AG08396 (cell line): ENCODE results near the gene RNF220.
A peak's percentile ranks its signal among the peaks of the same experiment; 100 is the strongest.

Experiments
- DNase-seq: peaks from one replicate; pipeline ENCODE4 v3.0.0; 2012; ENCODE audit warnings: low spot score, mixed read lengths

The RNF220 gene

DNA sequence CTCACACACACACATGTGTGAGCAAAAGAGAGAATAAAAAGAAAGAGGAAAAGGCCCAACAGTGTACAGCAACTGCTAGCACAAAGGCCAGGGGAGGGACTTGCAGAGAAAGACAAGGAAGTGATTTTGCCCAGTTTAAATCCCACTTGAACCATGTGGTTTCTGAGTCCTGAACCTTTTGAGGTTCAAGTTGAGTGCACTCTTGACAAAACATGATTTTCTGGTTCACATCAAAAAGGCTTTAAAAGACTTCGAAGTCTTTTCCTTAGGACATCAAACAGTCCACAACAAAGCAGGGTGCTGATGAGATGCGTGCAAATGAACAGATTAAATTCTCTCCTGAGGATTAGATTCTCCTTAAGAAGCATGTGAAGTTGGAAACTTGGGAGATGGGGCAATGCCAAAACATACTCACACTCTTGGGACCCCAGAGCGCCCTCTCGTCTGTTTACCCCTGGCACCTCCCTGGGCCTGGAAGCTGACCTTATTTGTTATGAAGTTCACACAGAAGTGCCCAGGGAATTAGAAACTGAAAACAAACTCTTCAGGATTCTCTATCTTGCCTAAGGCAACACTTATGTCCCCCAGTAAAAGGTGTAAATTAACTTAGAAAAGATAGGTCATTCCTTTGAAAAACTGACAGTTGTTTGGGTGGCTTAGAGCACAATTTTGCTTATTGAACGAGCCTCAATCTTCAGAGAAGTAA is 31.5 kb downstream of the RNF220 start:
- no peak for DNase-seq

DNA sequence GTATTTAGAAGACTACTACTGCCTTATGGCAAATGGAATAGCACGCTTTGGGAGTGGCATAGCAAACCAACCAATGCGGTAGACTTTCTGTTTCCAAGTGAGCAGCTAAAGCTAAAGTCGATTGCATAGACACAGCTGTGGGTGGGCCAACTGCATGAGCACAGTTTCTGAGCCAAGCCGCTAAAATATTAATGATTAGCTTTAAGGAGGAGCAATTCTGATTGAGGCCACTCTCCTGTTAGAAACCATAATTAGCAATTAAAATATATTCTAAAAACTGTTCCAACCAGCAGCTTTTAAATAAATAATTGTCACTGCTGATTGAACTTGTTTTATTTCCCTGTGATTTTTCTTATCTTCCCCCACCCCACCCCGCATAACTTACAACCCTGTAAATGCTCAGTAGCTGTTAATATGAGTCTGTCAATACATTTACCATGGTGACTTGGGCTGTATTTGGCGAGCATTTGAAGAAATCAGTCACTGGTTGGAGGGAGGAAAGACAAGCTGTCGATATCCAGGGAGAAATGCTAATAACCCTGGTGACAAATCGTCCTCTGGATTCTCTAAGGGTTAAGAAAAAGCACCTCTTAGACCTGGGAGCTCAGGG is 32.2 kb downstream of the RNF220 start:
- no peak for DNase-seq

DNA sequence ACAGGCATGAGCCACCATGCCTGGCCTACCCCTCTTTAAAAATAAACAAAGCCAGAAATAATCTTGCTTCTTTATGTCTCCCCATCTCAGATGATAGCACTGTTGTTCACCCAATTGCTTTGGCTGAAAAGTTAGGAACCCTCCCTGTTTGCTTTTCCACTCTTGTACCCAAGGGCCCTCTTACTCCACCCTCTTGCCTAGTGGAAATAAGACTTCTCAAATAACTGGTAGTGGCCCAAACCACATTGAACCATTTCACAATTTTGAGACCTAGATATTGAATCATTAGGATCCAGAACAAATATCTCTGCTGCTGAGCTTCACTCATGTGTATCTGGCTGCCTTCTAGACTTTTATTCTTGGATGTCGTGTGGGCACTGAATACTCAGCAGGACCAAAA is 37.7 kb downstream of the RNF220 start:
- DNase-seq = no peak

DNA sequence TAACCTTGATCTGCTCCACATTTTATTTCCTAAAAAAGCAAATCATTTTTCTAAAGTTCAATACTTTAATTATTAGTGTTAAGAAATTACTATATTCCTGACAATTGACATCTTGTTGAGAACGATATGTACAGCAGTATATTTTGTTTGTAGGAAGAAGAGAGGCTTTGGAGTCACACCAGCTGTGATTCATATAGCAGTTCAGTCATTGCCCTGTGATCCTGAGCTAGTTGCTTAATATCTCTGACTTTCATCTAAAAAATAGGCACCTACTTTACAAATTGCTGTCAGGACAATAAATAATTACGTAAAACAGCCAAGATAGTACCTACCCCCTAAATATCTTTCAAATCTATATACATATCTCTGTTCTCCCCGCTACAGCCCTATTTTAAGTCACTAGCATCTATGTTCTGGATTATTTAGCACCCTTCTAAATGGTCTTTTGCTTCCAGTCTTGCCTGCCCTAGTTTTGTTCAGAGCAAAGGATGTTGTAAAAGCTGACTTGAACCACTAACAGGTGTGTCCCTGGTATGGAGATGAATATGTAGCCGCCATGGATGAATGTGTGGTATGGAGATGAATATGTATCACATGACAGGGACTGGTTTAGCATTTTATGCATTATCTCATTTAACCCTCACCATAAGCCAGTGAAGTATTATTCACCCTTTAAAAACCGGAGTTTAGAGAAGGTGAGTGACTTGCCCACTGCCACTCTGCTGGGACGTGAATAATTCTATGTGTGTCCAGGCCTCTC is 42.2 kb downstream of the RNF220 start:
- DNase-seq = no peak

DNA sequence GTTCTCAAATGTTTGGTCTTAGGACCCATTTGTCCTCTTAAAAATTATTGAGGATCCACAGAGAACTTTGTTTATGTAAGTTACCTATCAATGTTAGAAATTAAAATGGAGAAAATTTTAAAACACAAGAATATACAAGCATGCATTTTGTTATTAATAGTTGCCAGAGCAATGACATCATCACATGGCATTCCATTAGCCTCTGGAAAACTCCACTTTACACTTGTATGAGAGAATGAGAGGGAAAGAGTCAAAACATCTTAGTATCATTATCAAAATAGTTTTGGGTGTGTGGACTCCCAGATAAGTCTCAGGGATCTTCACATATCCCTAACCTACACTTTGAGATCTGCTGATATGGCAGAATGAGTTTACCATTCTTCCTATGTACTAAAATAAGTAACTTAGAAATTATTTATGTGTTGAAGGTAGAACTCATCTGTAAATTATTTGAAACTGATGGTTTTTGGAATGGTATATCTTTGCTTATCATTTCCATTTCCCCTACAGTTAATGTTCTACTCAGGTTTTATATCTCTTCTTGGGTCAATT is 48.8 kb downstream of the RNF220 start:
- DNase-seq = no peak

DNA sequence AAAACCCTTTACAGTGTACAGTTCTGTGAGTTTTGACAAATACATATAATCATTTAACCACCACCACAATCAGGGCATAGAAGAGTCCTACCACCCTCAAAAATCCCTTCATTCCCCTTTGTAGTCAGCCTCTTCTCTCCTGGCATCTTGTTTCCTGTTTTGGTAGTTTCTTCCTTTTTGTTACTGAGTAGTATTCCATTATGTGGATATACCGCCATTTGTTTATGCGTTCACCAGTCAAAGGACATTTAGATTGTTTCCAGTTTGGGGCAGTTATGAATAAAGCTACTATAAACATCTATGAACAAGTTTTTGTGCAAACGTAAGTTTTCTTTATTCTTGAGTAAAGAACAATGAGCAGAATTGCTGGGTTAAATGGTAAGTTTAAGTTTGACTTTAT is 49.6 kb downstream of the RNF220 start:
- DNase-seq = no peak

DNA sequence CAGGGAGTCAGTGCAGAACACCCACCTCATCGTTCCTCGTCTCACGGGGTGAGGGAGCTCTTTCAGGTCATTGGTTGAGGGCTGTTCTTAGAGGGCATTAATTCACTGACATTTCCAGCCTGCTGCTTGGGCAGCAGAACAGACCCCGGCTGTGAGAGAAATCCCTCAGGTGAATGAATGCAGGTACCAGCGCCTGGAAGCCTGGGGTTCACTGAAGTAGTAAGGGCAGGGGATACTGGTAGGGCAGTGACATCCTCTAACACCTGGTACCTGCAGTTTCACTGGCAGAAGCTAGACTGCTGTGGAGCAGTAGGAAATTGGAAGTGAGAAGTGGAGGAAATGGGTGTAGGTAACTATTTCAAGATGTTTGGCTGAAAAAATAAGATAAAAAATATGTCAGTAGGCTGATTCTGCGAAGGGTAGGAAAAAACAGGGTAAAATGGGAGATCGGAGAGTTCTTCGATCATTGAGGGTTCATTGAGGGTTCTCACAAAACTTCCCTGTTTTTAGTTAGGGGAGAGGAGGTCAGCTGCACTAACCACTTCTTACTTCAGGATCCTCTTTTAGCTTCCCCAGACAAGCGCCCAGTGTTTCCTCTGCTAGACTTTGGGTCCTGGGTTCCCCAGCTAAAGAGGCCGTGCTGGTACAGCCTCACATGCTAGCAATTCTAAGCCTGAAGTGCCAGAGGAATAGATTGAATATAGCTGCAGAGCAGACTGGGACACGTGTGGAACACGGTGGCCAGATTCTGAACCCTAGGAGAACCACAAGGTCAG is 55.2 kb downstream of the RNF220 start:
- no peak for DNase-seq

DNA sequence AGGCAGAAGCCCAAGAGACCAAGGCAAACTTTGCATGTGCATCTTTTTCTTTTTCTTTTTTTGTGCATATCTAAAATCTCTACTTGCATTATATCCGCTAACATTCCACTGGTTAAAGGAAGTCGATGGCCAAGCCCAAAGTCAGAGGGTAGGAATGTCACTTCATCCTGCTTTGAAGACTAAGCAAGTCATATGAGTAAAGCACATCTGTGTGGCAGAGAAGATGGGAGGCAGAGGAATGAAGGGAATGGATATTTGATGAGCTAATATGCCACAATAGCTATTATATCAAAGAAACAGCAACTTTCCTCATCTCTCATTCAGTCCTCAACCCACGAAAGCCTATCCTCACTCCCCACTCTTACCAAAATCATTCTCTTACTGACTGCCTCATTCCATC is 59.3 kb downstream of the RNF220 start:
- no peak for DNase-seq

DNA sequence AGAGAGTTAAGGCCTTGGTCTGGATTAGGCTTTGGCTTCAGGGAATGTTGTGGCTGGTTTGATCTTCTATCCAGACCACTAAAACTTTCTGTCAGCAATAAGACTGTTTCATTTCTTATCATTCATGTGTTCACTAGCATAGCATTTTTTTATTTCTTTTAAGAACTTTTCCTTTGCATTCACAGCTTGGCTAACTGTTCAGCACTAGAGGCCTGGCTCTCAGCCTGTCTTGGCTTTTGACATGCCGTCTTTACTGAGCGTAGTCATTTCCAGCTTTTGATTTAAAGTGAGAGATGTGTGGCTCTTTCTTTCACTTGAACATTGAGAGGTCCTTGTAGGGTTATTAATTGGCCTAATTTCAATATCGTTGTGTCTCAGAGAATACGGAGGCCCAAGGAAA is 62.5 kb downstream of the RNF220 start:
- no peak for DNase-seq

DNA sequence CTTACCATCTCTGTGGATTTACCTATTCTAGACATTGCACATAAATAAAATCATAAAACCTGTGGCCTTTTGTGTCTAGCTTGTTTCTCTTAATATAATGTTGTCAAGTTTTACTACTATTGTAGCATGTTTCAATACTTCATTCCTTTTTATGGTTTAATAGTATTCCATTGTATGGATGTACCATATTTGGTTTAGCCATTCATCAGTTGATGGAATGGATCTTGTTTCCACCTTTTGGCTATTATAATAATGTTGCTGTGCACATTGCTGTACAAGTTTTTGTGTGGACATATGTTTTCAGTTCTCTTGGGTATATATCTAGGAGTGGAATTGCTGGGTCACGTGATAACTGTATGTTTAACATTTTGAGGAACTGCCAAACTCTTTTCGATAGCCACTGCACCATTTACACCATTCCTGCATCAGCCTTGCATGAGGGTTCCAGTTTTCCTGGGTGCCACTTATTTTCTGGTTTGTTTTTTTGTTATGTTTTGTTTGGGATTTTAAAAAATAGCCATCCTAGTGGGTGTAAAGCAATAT is 66.9 kb downstream of the RNF220 start:
- DNase-seq = no peak

DNA sequence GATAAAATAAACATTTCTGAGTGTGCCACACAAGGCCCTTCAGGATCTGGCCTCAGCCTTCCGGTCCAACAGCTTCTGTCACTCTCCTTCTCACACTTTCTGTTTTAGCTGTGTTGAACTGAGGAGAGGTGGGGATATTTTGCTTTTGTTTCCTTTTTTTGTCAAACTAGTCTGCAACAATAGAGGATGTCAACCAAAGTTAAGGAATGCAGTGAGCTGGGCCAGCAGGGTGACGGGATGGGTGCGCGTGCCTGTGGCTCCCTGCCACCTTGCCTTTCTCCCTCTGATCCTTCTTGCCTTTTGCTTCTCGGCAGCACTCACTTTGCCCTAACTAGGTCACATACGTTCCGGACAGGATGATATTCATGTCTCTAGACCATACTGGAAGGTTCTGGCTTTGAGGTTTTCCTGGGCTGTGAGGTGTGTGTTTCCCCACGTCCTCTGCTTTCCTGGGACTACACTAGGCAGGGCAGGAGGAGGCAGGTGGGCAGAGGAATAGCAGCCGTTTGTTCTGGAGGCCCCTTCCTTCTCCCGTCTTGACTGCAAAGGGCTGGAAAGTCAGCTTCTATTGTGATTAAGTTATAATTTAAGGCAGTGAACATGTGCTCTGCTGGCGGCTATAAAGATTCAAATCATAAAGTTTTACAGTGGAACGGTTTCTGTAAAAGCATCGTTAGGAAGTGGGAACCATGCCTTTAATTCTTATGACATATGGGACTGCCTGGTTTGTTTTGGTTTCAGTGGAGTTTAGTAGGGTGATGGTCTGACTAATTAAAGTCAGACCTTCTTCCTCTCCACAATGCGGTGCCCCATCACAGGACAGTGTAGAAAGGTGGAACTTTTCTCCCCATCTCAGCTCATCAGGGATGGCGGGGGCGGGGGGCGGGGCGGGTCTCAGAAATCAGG is 67.8 kb downstream of the RNF220 start:
- no peak for DNase-seq

DNA sequence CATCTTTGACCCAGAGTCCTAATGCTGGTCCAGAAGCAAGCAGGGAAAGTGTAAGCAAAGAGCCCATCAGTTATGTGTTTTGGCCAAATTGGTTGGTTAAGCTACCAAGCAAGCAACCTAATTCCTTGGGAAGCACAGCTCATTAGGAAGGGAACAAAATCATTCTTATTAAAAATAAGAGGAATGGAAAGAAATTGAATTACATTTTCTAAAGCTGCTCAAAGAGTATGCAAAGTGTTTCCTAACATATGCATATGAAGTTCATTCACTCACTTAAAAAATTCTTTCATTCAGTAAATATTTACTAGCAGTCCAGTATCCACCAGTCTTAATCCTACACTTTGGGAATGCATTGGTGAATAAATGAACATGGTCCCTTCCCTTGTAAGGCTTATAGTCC is 71.8 kb downstream of the RNF220 start:
- DNase-seq = no peak

DNA sequence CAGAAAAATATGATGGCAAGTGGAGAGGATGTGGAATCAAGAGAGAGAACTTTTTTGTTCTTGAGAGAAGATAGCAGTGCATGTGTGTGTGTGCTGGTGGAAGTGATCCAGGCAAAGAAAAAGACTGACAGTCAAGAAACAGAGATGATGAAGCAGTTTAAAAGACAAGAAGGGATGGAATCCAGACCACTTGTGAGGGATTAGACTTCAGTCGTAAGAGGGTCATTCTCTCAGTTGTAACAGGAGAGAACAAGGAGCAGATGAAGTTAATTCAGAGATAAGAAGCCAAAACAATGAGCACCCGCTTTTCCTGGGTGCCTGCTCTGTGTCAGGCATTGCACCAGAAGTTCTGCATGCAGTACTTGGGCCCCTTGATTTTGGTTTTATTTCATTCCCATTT is 76.6 kb downstream of the RNF220 start:
- no peak for DNase-seq

DNA sequence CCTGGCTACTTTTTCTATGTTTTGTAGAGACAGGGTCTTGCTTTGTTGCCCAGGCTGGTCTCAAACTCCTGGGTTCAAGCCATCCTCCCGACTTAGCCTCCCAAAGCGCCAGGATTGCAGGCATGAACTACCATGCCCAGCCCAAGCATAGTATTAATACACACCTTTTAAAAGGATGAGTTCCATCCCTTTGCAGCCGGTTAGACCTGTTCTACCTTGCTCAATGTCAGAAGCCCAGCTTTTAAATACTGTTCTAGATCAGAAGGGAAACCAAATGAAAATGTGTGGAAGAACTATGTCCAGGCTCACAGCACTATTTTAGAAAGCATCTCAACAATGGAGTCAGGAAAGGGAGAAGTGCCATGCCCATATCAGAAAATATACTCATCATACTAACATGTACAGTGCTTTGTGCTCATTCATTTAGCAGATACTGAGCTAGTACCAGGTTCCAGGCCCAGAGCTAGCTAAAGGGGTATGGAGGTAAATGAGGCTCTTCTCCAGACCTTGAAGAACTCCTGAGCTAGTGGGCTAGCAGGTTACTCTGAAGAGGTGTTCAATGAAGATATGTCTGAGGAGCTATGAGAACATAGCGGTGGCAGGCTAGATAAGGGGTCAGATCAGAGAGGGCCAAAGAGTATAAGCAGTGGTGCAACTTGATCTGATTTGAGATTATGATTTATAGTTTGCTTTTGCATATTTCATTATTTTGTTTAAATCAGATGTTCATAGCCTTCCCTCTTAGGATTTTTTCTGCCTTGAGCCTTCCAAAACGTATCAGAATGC is 78.2 kb downstream of the RNF220 start:
- no peak for DNase-seq

DNA sequence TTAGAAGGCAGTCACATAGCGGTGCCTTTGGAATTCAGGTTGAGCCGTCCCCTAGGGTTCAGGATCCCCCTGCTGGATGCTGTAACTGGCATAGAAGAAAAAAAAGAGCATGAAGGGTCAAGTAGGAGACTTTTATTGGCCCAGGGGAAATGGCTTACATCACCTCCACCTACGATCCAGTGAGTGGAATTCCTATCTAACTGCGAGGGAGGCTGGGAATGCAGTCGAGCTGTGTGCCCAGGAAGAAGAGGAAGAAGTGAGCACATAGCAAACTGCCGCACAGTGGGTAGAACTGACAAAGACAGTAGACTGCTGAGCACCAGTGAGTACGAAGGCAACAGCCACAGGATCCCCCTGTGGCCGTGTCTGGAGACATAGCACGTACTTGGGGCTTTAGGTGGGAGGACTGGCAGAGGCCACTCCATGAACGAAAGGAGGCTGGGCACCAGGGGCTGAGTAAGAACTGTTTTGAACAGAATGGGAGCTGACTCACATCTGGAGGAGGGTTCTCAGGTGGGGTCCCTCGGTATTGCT is 79.2 kb downstream of the RNF220 start:
- no peak for DNase-seq

DNA sequence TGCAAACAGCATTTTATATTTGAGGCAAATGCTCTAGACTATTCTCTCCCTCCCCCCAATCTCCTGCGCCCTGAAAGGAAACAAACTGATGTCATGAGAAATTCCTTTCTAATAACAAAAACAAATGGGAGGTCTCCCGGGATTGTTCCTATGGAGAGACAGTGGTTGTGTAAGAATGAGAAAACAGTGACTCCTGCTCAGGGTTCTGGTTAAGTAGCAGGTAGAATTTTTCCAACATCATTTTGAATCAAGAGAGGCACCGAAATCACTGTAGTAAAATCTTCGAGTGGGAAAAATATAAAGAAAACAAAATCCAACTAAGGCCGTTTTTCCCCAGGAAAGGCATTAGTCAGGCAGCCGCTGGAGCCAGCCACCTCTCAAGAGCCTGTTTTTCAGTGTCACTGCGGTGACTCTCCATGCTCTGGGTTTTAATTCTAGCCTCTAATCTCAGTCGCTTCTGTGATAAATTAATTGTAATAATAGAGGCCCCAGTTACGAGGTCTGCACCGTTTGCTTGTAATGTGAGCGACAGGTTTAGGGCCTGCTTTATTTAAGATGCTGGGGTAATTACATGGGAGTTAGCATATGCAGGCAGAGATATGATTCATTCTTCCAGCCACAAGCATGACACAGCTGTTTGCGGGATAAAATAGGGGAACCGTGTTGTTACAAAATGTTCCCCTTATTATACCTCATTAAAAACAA is 80.3 kb downstream of the RNF220 start:
- peak; percentile 21 for DNase-seq

DNA sequence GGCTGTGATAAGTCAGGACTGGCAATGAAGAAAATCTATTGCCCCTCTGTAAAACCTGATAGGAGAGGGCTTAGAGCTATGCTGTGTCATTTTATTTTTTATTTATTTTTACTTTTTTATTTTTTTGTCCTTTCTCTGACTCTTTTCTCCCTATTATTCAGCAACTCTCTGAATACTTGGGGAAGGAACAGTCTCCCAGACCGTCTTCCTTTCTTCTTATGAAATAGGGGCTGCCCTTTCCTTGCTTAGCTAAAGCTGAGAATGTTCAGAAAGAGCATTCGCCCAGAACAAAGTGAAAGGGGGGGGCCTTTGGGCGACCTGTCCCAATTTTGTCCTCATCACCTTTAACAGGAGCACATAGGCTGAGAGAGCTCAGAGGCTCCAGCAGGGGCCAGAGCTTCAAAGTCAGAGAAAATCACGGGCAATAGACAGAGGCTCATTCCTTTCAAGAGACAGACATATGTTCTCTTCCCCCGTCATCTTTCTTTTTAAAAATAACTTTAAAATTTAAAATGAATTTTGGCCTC is 80.9 kb downstream of the RNF220 start:
- DNase-seq = no peak

DNA sequence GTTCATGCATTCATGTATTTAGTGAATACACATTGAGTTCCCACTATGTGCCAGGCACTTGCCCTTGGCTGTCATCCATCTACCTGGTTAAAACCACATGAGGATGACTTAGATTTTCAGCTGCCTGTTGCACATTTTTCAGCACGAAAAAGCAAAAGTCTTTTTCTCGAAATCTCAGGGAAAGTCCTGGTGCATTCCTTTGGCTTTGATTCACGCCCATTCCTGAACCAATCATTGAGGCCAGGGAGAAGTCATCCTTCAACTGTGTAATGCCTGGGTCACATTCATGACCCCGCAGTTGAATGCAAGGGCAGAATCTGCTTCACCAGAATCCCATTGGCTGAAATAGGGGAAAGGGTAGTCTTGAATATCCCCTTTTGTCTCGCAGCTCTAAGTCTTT is 84.4 kb downstream of the RNF220 start:
- DNase-seq = peak; percentile 17
